ENCODE results near the gene GRM7. TPM values are rescaled to one million over a fixed set of nuclear protein-coding genes. Genes with fewer than 3 reads are reported as not detected.

GRM7 gene
- total and polyA plus RNA-seq, 9 of the 15 experiments (the other 6 are each of a cell fraction or from before 2014, with no cell fraction given), result not detected

GRCh38 chr3:7700539-7700938 is 839.6 kb downstream of the GRM7 start (continued):
- TF ChIP-seq RB1 (IDR thresholded peaks at IDR 0.05; ENCODE audit: low read depth) (no peak), TAF9B (IDR thresholded peaks at IDR 0.05; ENCODE audit: partially characterized antibody) (no peak)

- Histone ChIP-seq H3K79me2 (ENCODE audit: control insufficient read depth, insufficient read depth, low read length) (no peaks in the 10 kb centered on the region), H3K4me3 (no peak overlapping the region), H4K20me1 (replicated peaks; ENCODE audit: control insufficient read depth, insufficient read depth, low read length) (no peaks in the 10 kb centered on the region), H3K9me1 (ENCODE audit: control insufficient read depth, insufficient read depth, low read length) (no peaks in the 10 kb centered on the region), H3K27ac (ENCODE audit: extremely low read depth, low read depth, low read length) (no peak overlapping the region), H3K9me3 (replicated peaks; ENCODE audit: control insufficient read depth, insufficient read depth, low read depth, low read length) (0 out of 2 replicates have a peak, but pooled peaks cover 2% of the 10 kb centered on the region), H3K27me3 (ENCODE audit: control insufficient read depth in 2 of 2, insufficient read depth in 2 of 2, low read length in 2 of 2) (no peaks in the 10 kb centered on the region), H3K4me1 (replicated peaks in 1 of 2; ENCODE audit: control insufficient read depth in 2 of 2, insufficient read depth in 2 of 2, low read length in 2 of 2) (no peaks in the 10 kb centered on the region), H3K36me3 (ENCODE audit: control insufficient read depth, insufficient read depth, low read length) (no peaks in the 10 kb centered on the region), H3K9ac (ENCODE audit: insufficient read depth in 1 of 2, low read depth in 2 of 2, low read length in 2 of 2) (no peak overlapping the region), H2AFZ (ENCODE audit: low read depth, low read length) (no peak overlapping the region), H3K4me2 (ENCODE audit: insufficient read depth, low read length) (no peak overlapping the region)
- CTCF ChIA-PET (ENCODE audit: low intra/inter-chr PET ratio), result interaction anchor here (0.6 kb wide), 1 partner anchor 198 kb away, joined by 5 read pairs; no protein-coding TSS in a partner anchor
- WGBS (ENCODE audit: insufficient coverage, low coverage, missing lambda C conversion rate), result 5% methylated on average over 5 of the region's 6 CpGs
- POLR2A ChIA-PET, result no interaction called here
- in situ Hi-C loops (cut with MboI) (no loop called here), intact Hi-C loops (cut with micrococcal nuclease) (no loop called here)
- ATAC-seq (no peak), FAIRE-seq (no peak), DNase-seq (ENCODE audit: extremely low read depth in 1 of 4, low spot score in 3 of 4) (no peak)
- BruUV-seq (replicated peaks), result no TSS peak
- TF ChIP-seq ZNF121 (CRISPR knock-in tag; conservative IDR thresholded peaks at IDR 0.05), result no peak
- TF ChIP-seq TCF3 (CRISPR knock-in tag; IDR thresholded peaks at IDR 0.05), result no peak
- TF ChIP-seq YBX1 (IDR thresholded peaks at IDR 0.05), result no peak
- TF ChIP-seq CUX1 (CRISPR knock-in tag; IDR thresholded peaks at IDR 0.05), result no peak
- no peak for TF ChIP-seq ZNF324 (CRISPR knock-in tag; IDR thresholded peaks at IDR 0.05)
- no peak for TF ChIP-seq KDM2B (CRISPR knock-in tag; IDR thresholded peaks at IDR 0.05)
- TF ChIP-seq ZNF444 (CRISPR knock-in tag; IDR thresholded peaks at IDR 0.05), result no peak
- no peak for TF ChIP-seq LCOR (CRISPR knock-in tag; IDR thresholded peaks at IDR 0.05)
- no peak for TF ChIP-seq ZNF778 (CRISPR knock-in tag; IDR thresholded peaks at IDR 0.05)
- no peak for TF ChIP-seq SREBF1 (IDR thresholded peaks at IDR 0.05; ENCODE audit: borderline replicate concordance, low read depth, low read length)
- TF ChIP-seq MECOM (CRISPR knock-in tag; IDR thresholded peaks at IDR 0.05), result no peak
- TF ChIP-seq ILF3 (IDR thresholded peaks at IDR 0.05; ENCODE audit: borderline replicate concordance), result no peak
- TF ChIP-seq DDX20 (tag; IDR thresholded peaks at IDR 0.05; ENCODE audit: low read depth), result no peak
- TF ChIP-seq BRF2 (IDR thresholded peaks at IDR 0.05; ENCODE audit: borderline replicate concordance, insufficient read depth, insufficient read length), result no peak
- TF ChIP-seq FOXK2 (conservative IDR thresholded peaks at IDR 0.05 in 1 of 2, IDR thresholded peaks at IDR 0.05 in 1 of 2; ENCODE audit: low read depth in 2 of 2), result no peak
Observed at GRCh38 chr3:7700977-7701376, 840.1 kb downstream of the GRM7 start.

Data from K562 (cell line).